H1 (cell line): ENCODE results near the gene PHACTR1. TPM values are rescaled to one million over a fixed set of nuclear protein-coding genes. Genes with fewer than 3 reads are reported as not detected.

Source experiments
- CEBPB ChIP-seq: IDR thresholded peaks from 2 replicates; pipeline ENCODE4 v1.6.1; 2012; ENCODE audit warnings: low read depth, low read length
- CTCF ChIP-seq, 3 experiments: IDR thresholded peaks; 1 replicate in 2 of 3; 2 replicates in 1 of 3; pipeline versions ENCODE4 v1.5.1 to v1.6.1; 2011; ENCODE audit warnings: low read length in 3 of 3, mild to moderate bottlenecking in 3 of 3, inconsistent platforms in 2 of 3, low read depth in 1 of 3, moderate library complexity in 1 of 3; ENCODE audit not compliant: insufficient read depth in 1 of 3; ENCODE audit errors: control extremely low read depth in 1 of 3
- HDAC6 ChIP-seq: IDR thresholded peaks from one replicate; pipeline ENCODE4 v1.7.1; 2012; ENCODE audit warnings: low read depth, mild to moderate bottlenecking, inconsistent platforms, low read length, moderate library complexity
- SIN3A ChIP-seq, 2 experiments: IDR thresholded peaks in 1 of 2; conservative IDR thresholded peaks in 1 of 2; 2 replicates each; pipeline ENCODE4 v1.6.1; 2011 to 2012; ENCODE audit warnings: low read length in 2 of 2, improper control_type of control experiment in 1 of 2, low read depth in 1 of 2, mild to moderate bottlenecking in 1 of 2
- SIRT6 ChIP-seq: IDR thresholded peaks from one replicate; pipeline ENCODE4 v1.7.1; 2012; ENCODE audit warnings: low read length, inconsistent platforms
- SUZ12 ChIP-seq: fragments of 200-600 bp; sonication (generic); IDR thresholded peaks from 2 replicates; pipeline ENCODE4 v1.6.1; 2012; ENCODE audit warnings: mild to moderate bottlenecking, inconsistent platforms, low read length, moderate library complexity, mixed read lengths
- polyA plus RNA-seq, 7 experiments: library from polyadenylated mRNA; depleted of rRNA in 3 of 7; stranded (reverse) in 5 of 7; unstranded in 2 of 7; fragments of >200 nt in 5 of 7; fragments of 200-250 nt in 2 of 7; gene quantifications; 1 replicate in 5 of 7; 2 replicates in 1 of 7; 4 replicates in 1 of 7; pipeline versions ENCODE4 v1.2.1 to v1.2.3, GENCODE V29; 2011 to 2013; ENCODE audit warnings: missing spikeins in 2 of 7, mixed read lengths in 2 of 7
- total RNA-seq: library from RNA; stranded (reverse); fragmentation: NEBNext Ultra II Directional; extraction: Animal tissue kit (Norgen Biotek cat#: 25700); gene quantifications from 2 replicates; pipeline ENCODE4 v1.2.1, GENCODE V29; 2021

PHACTR1 gene
- total and polyA plus RNA-seq, 2 of the 8 experiments (the other 6 are each of a cell fraction or from before 2014, with no cell fraction given): 3.9 to 17.1 TPM

- TF ChIP-seq CTCF (IDR thresholded peaks at IDR 0.05; ENCODE audit: control extremely low read depth in 1 of 3, insufficient read depth in 1 of 3, low read depth in 1 of 3, low read length in 3 of 3) (no peak), SUZ12 (no peak), SIRT6 (no peak), SIN3A (conservative IDR thresholded peaks at IDR 0.05 in 1 of 2, IDR thresholded peaks at IDR 0.05 in 1 of 2; ENCODE audit: low read depth in 1 of 2, low read length in 2 of 2) (no peak), CEBPB (no peak), HDAC6 (no peak)
Observed at GRCh38 chr6:13288481-13288880, 571.9 kb downstream of the PHACTR1 start (continued).
